ENCODE results near the gene GABBR2.
"Not testable (repeated sequence)": the region's sequence is repeated elsewhere in the genome, so short reads cannot be mapped to it uniquely, and the experiment has no call there.

The GABBR2 gene

GRCh38 chr9:98465799-98466198 lies 242.9 kb downstream of the GABBR2 start:
- no peak for DNase-seq

- not testable (repeated sequence) for DNase-seq
Measured at GRCh38 chr9:98464156-98464690, 244.5 kb downstream of the GABBR2 start.

GRCh38 chr9:98462310-98462709 lies 246.4 kb downstream of the GABBR2 start:
- DNase-seq = no peak

- no peak for DNase-seq
Measured at GRCh38 chr9:98460704-98461103, 248.0 kb downstream of the GABBR2 start.

- no peak for DNase-seq
Measured at GRCh38 chr9:98457726-98458370, 250.9 kb downstream of the GABBR2 start.

DNA sequence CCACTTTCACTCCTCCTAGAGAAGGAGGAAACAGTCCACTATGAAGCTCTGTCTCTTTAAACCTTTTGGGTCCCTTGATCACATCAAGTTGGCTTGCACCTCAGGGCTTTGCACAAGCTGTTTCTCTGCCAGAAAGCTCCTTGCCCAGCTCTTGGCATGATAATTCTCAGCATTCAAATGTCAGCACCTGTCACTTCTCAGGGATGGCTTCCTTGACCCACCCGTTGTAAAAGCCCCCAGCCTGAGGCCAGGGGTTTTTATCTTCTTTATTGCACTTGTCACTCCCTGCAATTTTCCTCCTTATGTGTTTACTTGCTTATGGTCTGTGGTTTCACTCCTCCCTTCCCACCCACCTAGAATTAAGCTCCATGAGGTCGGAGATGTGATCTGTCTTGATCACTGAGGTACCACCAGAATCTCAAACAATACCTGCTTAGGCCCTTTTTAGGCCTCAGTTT lies 252.6 kb downstream of the GABBR2 start:
- DNase-seq = no peak

DNA sequence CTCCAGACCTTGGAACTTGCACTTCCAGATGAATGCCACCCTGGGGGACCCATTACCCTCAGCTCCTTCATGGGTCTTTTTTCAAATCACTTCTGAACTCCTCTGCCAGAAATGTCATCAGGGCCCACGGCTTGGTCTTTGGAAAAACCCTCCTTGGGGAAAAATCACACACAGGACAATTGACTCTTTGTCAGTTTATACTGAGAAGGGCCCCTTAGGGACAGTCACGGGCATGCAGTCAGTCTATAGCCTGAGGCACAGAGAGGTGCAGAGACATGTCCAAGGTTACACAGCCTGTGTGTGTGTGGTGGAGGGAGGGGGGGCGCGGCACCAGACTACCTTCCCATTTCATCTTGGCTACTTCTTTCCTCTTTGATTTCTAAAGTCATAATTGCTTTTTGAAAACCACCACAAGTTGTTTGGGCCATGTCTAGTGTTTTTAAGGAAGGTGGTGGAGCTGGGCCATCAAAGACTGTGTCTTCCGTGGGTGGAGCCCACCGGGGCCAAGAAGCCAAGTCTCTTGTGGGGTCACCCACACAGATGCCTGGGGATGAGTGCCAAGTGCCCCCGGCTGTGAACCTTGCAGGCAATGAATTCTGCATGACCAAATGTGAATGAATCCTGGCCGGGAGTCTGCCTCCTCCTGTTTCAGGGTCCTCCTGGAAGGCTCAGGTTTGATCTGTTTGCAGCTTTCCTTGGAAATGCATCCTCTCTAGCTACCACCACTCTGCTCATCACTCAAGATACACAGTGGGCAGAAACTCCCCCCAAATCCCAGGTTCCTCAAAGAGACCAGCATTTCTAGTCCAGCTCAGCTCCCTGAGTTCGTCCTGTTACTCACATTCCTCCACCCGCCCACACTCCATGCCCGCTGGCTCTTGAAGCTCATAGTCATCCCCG lies 253.2 kb downstream of the GABBR2 start:
- no peak for DNase-seq

DNA sequence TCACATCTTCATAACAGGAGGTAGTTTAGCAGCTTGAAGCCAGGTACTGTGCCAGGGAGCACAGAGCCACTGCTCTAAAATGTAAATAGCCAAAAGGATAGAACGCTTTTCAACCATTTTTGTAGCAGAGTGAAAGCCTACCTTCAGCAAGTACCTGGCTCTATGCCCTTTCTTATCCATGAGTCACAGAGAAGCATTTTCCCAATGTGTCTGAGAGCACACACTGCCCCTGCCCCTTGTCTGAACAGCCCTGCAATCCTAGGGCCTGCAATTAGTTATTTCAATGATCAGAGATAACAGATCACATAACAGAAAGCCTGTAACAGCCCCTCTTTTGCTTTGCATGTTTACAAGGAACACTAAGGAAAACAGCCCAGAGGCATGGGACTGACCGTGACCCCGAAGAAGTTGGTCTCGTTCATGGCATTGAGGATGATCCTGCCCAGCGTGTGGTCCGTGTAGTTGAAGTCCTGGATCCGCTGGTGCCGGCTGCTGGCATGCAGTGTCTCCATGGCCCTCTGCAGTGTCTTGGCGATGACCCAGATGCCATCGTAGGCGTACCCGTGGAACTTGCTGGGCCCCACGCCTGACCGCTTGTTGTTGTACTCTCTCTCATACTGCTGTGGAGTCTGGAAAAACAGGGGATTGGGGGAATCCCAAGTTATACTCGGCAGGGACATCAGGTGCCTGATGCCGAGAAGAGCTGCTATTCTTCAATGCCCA lies 255.0 kb downstream of the GABBR2 start:
- DNase-seq = no peak

DNA sequence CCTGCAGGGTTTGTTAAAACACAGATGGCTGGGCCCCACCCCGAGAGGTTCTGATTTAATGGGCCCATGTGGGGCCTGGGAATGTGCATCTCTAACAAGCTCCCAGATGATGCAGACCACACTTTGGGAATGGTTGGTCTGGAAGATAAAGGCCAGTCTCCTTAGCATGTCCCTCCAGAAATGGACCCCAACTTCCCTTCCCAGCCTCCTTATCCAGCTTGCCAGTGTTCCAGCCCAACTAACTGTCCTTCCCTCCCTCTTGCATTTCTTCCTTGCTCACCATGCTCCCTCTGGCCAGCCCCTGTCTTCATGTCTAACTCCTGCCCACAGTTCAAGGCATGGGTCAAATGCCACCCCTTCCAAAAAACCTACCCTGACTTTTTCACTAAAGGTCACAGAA lies 257.2 kb downstream of the GABBR2 start:
- no peak for DNase-seq

DNA sequence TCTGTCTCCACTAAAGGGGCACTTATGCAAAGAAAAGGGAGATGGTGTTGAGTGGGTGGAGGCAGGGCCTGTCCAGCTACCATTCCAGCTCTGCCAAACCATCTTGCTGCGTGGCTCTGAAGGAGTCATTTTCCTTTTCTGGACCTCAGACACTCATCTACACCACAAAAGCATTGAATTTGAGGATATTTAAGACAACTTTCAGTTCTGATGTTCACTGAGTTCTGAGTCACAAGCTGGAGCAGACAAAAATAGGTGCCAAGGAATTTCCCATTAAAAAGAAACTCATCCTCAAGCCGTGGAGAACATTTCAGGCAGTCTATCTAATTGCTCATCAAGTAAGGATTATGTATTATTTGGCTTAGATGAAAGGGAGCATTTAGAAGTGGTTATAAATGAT lies 258.2 kb downstream of the GABBR2 start:
- no peak for DNase-seq

GRCh38 chr9:98449871-98450270 lies 258.9 kb downstream of the GABBR2 start:
- no peak for DNase-seq

DNA sequence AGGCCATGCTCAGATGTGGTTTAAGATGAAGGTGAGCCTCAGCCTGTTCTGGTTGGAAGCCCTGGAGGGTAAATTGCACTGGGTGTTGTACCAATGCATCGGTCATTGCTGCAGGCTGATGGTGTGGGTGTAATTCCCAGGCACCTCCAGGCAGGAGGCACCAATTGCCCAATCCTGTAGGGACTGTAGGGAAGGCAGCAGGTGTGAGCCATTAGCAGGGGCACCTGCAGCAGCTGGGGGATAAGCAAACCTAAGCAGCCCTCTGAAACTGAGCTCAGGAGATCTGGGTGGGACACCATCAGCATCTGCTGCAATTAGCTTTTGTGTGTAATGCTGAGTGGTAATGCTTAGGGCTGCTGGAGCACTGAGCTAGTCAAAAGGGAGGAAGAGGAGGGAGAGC lies 263.2 kb downstream of the GABBR2 start:
- DNase-seq = no peak

- DNase-seq = no peak
Measured at GRCh38 chr9:98444601-98445000, 264.1 kb downstream of the GABBR2 start.

DNA sequence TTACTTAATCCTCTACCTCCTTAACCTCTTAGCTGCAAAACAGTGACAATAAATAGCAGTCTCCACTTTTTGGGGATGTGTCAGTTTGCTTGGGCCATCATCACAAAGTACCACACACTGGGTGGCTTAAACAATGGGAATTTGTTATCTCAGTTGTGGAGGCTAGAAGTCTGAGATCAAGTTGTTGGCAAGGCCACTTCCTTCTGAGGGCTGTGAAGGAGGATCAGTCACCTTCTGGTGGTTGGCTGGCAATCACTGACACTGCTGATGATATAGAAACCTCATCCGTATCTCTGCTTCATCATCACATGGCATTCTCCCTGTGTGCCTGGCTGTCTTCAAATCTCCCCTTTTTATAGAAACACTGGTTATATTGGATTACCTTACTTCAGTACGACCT lies 266.2 kb downstream of the GABBR2 start:
- no peak for DNase-seq

GRCh38 chr9:98442114-98442513 lies 266.6 kb downstream of the GABBR2 start:
- DNase-seq = no peak

DNA sequence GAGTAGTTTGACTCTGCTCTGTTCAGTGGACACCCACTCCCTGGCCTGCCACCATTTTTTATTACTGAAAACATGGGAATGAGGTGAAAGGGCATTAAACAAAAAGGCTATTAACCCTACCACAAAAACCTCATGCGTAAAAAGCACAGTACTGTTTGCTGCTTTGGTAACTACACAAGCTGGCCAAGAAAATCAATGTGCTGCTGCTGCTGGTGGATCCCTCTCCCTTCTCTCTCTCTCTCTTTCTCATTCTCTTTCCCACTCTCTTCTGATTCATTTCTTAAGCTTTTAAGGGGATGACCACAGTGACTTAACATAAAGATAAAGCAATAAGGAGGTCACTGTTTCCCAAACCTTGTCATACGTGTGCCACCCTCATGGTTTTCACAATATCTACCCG lies 270.1 kb downstream of the GABBR2 start:
- no peak for DNase-seq

DNA sequence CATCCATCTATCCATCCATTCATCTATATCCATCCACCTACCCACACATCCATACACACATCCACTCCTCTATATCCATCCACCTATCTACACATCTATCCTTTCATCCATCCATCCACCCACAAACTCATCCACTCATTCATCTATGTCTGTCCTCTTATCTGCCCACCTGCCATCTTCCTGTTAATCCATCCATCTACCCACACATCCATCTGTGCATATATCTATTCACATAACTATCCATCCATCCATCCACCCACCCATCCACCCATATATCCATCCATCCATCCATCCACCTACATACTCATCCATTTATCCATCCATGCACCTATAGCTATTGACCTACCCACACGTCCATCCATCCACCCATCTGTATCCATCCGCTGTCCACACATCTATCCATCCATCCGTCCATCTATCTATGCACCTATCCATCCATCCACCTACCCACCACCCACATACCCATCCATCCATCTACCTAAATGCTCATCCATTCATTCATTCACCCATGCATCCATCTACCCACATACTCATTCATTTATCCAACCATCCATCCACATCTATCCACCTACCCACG lies 271.2 kb downstream of the GABBR2 start:
- DNase-seq = no peak

GRCh38 chr9:98432960-98433359 lies 275.8 kb downstream of the GABBR2 start:
- no peak for DNase-seq

GRCh38 chr9:98432134-98432533 lies 276.6 kb downstream of the GABBR2 start:
- DNase-seq = no peak

GRCh38 chr9:98430535-98431292 lies 278.0 kb downstream of the GABBR2 start:
- DNase-seq = no peak

DNA sequence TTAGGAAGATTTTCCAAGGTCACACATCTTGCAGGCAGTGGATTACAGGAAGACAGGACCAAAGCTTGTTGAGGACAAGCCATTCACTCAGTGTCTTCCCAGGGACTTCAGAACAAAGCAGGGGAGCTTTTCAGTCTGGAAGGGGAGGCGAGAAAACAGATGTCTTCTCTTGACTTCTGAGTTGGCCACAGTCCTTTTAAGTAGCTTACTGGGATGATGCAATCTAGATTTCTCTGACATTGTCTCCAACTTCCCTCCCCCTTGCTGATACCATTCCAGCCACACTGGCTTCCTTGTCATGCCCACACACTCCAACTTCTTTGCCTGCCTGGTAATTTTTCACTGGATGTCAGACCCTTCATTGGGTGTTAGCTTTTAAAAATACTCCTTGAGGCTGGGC lies 279.1 kb downstream of the GABBR2 start:
- DNase-seq = no peak

- DNase-seq = no peak
Measured at GRCh38 chr9:98428454-98428853, 280.3 kb downstream of the GABBR2 start.
